Uterus (tissue), 2 donors: Measurements from ENCODE around the gene C17orf75.

Source experiments
- POLR2A ChIP-seq, 2 donors: fragments of 450-650 bp; IDR thresholded peaks; one replicate each; pipeline ENCODE4 v1.6.1; 2016; ENCODE audit warnings: antibody characterized with exemption in 2 of 2, mild to moderate bottlenecking in 1 of 2, moderate library complexity in 1 of 2
- TF ChIP-seq, protein P1 (sequence below), 4 experiments: fragments of 200-600 bp in 2 of 4; fragments of 450-650 bp in 2 of 4; sonication (generic) in 2 of 4; IDR thresholded peaks; one replicate each; pipeline ENCODE4 v1.5.1; 2016 to 2019; ENCODE audit warnings: antibody characterized with exemption in 4 of 4, mild to moderate bottlenecking in 2 of 4, moderate library complexity in 1 of 4

DNA sequence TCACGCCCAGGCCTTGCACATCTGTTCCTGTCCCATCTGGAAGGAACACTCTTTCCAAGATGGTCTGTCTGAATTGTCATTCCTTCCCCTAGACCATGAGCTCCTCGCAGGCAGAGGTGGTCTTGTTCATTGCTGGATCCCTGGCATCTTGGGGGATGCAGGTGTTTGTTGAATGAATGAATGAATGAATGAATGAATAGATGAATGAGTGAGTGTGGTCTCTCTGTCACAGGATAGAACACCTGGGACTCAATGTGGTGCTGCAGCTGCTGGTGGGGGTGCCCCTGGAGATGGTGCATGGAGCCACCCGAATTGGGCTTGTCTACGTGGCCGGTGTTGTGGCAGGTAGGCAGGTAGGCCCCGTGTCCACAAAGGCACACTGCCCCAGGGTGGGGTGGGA is 44.1 kb downstream of the C17orf75 start:
- TF ChIP-seq POLR2A (IDR thresholded peaks at IDR 0.05), result no peak
- TF ChIP-seq, protein P1, sequence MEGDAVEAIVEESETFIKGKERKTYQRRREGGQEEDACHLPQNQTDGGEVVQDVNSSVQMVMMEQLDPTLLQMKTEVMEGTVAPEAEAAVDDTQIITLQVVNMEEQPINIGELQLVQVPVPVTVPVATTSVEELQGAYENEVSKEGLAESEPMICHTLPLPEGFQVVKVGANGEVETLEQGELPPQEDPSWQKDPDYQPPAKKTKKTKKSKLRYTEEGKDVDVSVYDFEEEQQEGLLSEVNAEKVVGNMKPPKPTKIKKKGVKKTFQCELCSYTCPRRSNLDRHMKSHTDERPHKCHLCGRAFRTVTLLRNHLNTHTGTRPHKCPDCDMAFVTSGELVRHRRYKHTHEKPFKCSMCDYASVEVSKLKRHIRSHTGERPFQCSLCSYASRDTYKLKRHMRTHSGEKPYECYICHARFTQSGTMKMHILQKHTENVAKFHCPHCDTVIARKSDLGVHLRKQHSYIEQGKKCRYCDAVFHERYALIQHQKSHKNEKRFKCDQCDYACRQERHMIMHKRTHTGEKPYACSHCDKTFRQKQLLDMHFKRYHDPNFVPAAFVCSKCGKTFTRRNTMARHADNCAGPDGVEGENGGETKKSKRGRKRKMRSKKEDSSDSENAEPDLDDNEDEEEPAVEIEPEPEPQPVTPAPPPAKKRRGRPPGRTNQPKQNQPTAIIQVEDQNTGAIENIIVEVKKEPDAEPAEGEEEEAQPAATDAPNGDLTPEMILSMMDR (IDR thresholded peaks at IDR 0.05), result no peak
